ENCODE results near the gene ERC2.

The ERC2 gene

GRCh38 chr3:56375654-56376053 is 92.6 kb downstream of the ERC2 start:
- Histone ChIP-seq H3K4me3 (ENCODE audit: low read depth, low read length) (no peak overlapping the region), H3K36me3 (ENCODE audit: control insufficient read depth in 2 of 2, insufficient read depth in 1 of 2, low read length in 2 of 2) (no peaks in the 10 kb centered on the region), H3K9me3 (ENCODE audit: control insufficient read depth, insufficient read depth, low read depth, low read length) (no peaks in the 10 kb centered on the region), H3K4me1 (ENCODE audit: control insufficient read depth, insufficient read depth, low read length) (no peaks in the 10 kb centered on the region), H3K27ac (ENCODE audit: extremely low read depth, low read depth, low read length) (no peak overlapping the region)
- CTCF ChIA-PET, result no interaction called here
- no peak for TF ChIP-seq TCF7L2 (IDR thresholded peaks at IDR 0.05; ENCODE audit: borderline replicate concordance, low read depth, low read length)
- TF ChIP-seq YY1 (tag by site-specific recombination; IDR thresholded peaks at IDR 0.05), result no peak
- no peak for TF ChIP-seq ZNF600 (tag by site-specific recombination; IDR thresholded peaks at IDR 0.05)
- POLR2A ChIA-PET, result no interaction called here

GRCh38 chr3:56373386-56373785 is 94.9 kb downstream of the ERC2 start:
- H3K36me3 ChIP-seq (ENCODE audit: control insufficient read depth in 2 of 2, insufficient read depth in 1 of 2, low read length in 2 of 2), result no peaks in the 10 kb centered on the region
- no peak overlapping the region for H3K4me3 ChIP-seq (ENCODE audit: low read depth, low read length)
- CTCF ChIA-PET, result interaction anchor here (1.3 kb wide), 1 partner anchor 26 kb away, joined by 3 read pairs; no protein-coding TSS in a partner anchor
- POLR2A ChIA-PET, result no interaction called here
- TF ChIP-seq ZNF639 (tag by site-specific recombination; IDR thresholded peaks at IDR 0.05), result no peak
- no peak for TF ChIP-seq ZNF48 (tag by site-specific recombination; IDR thresholded peaks at IDR 0.05)
- TF ChIP-seq SCRT2 (tag by site-specific recombination; IDR thresholded peaks at IDR 0.05), result no peak
- TF ChIP-seq ZNF10 (tag by site-specific recombination; IDR thresholded peaks at IDR 0.05), result no peak
- no peak for TF ChIP-seq OVOL3 (tag by site-specific recombination; IDR thresholded peaks at IDR 0.05)
- no peak for TF ChIP-seq ZSCAN5A (tag by site-specific recombination; IDR thresholded peaks at IDR 0.05)
- no peak for TF ChIP-seq ZBTB49 (tag by site-specific recombination; IDR thresholded peaks at IDR 0.05; ENCODE audit: low read depth)
- TF ChIP-seq ZNF610 (tag by site-specific recombination; IDR thresholded peaks at IDR 0.05; ENCODE audit: borderline replicate concordance), result no peak
- no peak for TF ChIP-seq ZFP41 (tag by site-specific recombination; IDR thresholded peaks at IDR 0.05; ENCODE audit: borderline replicate concordance)
- TF ChIP-seq ZNF324 (tag by site-specific recombination; IDR thresholded peaks at IDR 0.05), result no peak
- TF ChIP-seq KLF8 (tag by site-specific recombination; IDR thresholded peaks at IDR 0.05), result no peak
- no peak for TF ChIP-seq ZNF202 (tag by site-specific recombination; IDR thresholded peaks at IDR 0.05; ENCODE audit: borderline replicate concordance)
- TF ChIP-seq ZNF366 (tag by site-specific recombination; conservative IDR thresholded peaks at IDR 0.05), result no peak
- TF ChIP-seq ZBTB1 (tag by site-specific recombination; IDR thresholded peaks at IDR 0.05), result no peak
- TF ChIP-seq ZNF571 (tag by site-specific recombination; IDR thresholded peaks at IDR 0.05), result no peak
- TF ChIP-seq ZEB2 (tag by site-specific recombination; IDR thresholded peaks at IDR 0.05), result no peak
- TF ChIP-seq KLF16 (tag by site-specific recombination; IDR thresholded peaks at IDR 0.05), result no peak
- TF ChIP-seq SP3 (tag by site-specific recombination; IDR thresholded peaks at IDR 0.05), result no peak
- TF ChIP-seq ZNF169 (tag by site-specific recombination; IDR thresholded peaks at IDR 0.05), result no peak
- H3K27ac ChIP-seq (ENCODE audit: extremely low read depth, low read depth, low read length), result no peak overlapping the region
- H3K4me1 ChIP-seq (ENCODE audit: control insufficient read depth, insufficient read depth, low read length), result no peaks in the 10 kb centered on the region
- no peaks in the 10 kb centered on the region for H3K9me3 ChIP-seq (ENCODE audit: control insufficient read depth, insufficient read depth, low read depth, low read length)

Measured in HEK293 (cell line).